VCaP (cell line): ENCODE measurements around the gene LRRC45.

Source experiments
- H3K27ac ChIP-seq: fragments of 450-650 bp; 2 replicates; pipeline ENCODE4 v1.5.1; 2017
- CTCF ChIP-seq: fragments of 450-650 bp; conservative IDR thresholded peaks from 2 replicates; pipeline ENCODE4 v1.5.1; 2017; ENCODE audit warnings: mild to moderate bottlenecking, moderate library complexity

Gene LRRC45

GRCh38 chr17:82058855-82059249 is 35.7 kb downstream of the LRRC45 start:
- TF ChIP-seq CTCF: no peak
- peak overlapping the region; percentile 95 for H3K27ac ChIP-seq

GRCh38 chr17:82059272-82060000 is 36.3 kb downstream of the LRRC45 start:
- no peak for TF ChIP-seq CTCF

GRCh38 chr17:82060001-82060380 is 36.9 kb downstream of the LRRC45 start:
- no peak for TF ChIP-seq CTCF
- H3K27ac ChIP-seq: peak overlapping the region; percentile 95

More at GRCh38 chr17:82059272-82060000, 36.3 kb downstream of the LRRC45 start:
- H3K27ac ChIP-seq: peak overlapping the region; percentile 95

GRCh38 chr17:82060614-82061013 is 37.5 kb downstream of the LRRC45 start:
- TF ChIP-seq CTCF: no peak
- H3K27ac ChIP-seq: peak overlapping the region; percentile 95

- peak overlapping the region; percentile 95 for H3K27ac ChIP-seq
- no peak for TF ChIP-seq CTCF
Observed at GRCh38 chr17:82061047-82061925, 38.2 kb downstream of the LRRC45 start.

- peak overlapping the region; percentile 95 for H3K27ac ChIP-seq
- no peak for TF ChIP-seq CTCF
Observed at GRCh38 chr17:82062076-82062983, 39.2 kb downstream of the LRRC45 start.

GRCh38 chr17:82062984-82063368 is 39.9 kb downstream of the LRRC45 start:
- no peak for TF ChIP-seq CTCF
- H3K27ac ChIP-seq: peak overlapping the region; percentile 95
